ENCODE results near the gene DLL4. TPM values are rescaled to one million over a fixed set of nuclear protein-coding genes. Genes with fewer than 3 reads are reported as not detected.
A peak's percentile ranks its signal among the peaks of the same experiment; 100 is the strongest.

DLL4 gene
- total and polyA plus RNA-seq, 10 of the 15 experiments (the other 5 are each of a cell fraction or from before 2014, with no cell fraction given): 0.04 to 0.16 (median 0.09) TPM; not detected in 6

- Histone ChIP-seq H3K27ac (ENCODE audit: control insufficient read depth, insufficient read depth) (no peak overlapping the region), H2AFZ (ENCODE audit: control insufficient read depth, low read depth, low read length) (no peak overlapping the region), H3K79me2 (ENCODE audit: control insufficient read depth, insufficient read depth, low read length) (no peaks in the 10 kb centered on the region), H3K36me3 (ENCODE audit: control insufficient read depth in 2 of 2, insufficient read depth in 2 of 2, low read length in 1 of 2) (no peaks in the 10 kb centered on the region), H3K4me1 (ENCODE audit: control insufficient read depth, insufficient read depth, low read length) (peaks cover 21% of the 10 kb centered on the region), H4K20me1 (ENCODE audit: control insufficient read depth, insufficient read depth) (no peaks in the 10 kb centered on the region), H3K4me3 (0 out of 2 replicates have a peak overlapping the region, but pooled peaks have one; percentile 32), H3K9ac (ENCODE audit: control insufficient read depth, insufficient read depth, low read length) (no peak overlapping the region), H3K27me3 (replicated peaks in 1 of 2; ENCODE audit: control insufficient read depth in 2 of 2, insufficient read depth in 2 of 2, low read length in 1 of 2) (peaks cover 22 to 31% of the 10 kb centered on the region in 2 experiments), H3K9me3 (replicated peaks; ENCODE audit: control insufficient read depth, insufficient read depth, low read length) (no peaks in the 10 kb centered on the region), H3K4me2 (ENCODE audit: control insufficient read depth, insufficient read depth) (peak overlapping the region; percentile 48)
- ChIA-PET POLR2A (interaction anchor here (0.8 kb wide), 1 partner anchor 19 kb away, joined by 3 read pairs; no protein-coding TSS in a partner anchor), SMC1A (ENCODE audit: uncharacterized antibody, unreplicated experiment) (no interaction called here), CTCF (interaction anchor here (1.2 kb wide), 1 partner anchor 23 kb away, joined by 3 read pairs; no protein-coding TSS in a partner anchor), RAD21 (ENCODE audit: unreplicated experiment) (no interaction called here)
- intact Hi-C loops (cut with micrococcal nuclease; ENCODE audit: unreplicated experiment): no loop called here
- ATAC-seq (no peak), FAIRE-seq (no peak), DNase-seq (ENCODE audit: low read depth, low spot score) (no peak)
- no TSS peak for BruUV-seq (replicated peaks)
- TF ChIP-seq KAT2A (conservative IDR thresholded peaks at IDR 0.05; ENCODE audit: control insufficient read depth, low read depth, low read length): no peak
- TF ChIP-seq BHLHE40 (IDR thresholded peaks at IDR 0.05; ENCODE audit: borderline replicate concordance in 1 of 2, low read depth in 2 of 2, low read length in 1 of 2): peak; percentile 17 to 62; a peak in 2 of 4 replicates
- no peak for TF ChIP-seq IRF3 (IDR thresholded peaks at IDR 0.05)
- no peak for TF ChIP-seq POU2F2 (IDR thresholded peaks at IDR 0.05; ENCODE audit: borderline replicate concordance, low read depth, low read length)
- TF ChIP-seq EED (IDR thresholded peaks at IDR 0.05; ENCODE audit: low read depth): 0 out of 2 replicates have a peak, but pooled peaks have one; percentile 12
- TF ChIP-seq NFIC (IDR thresholded peaks at IDR 0.05; ENCODE audit: low read depth, low read length): no peak
- TF ChIP-seq RELB (IDR thresholded peaks at IDR 0.05; ENCODE audit: low read depth): no peak
- in situ Hi-C loops (cut with MboI): no loop called here
- 8% methylated on average over 48 of the region's 61 CpGs for WGBS (ENCODE audit: insufficient coverage, insufficient replicate concordance, low lambda C conversion rate, missing lambda C conversion rate)
These were observed 3.1 kb upstream of the DLL4 start for GRCh38 chr15:40925863-40926658.

Measured in GM12878 (cell line).